IPS-18c (cell line): ENCODE measurements around the gene LRRK1.

Experiments used
- H3K4me3 ChIP-seq: 2 replicates; pipeline ENCODE4 v1.7.0; 2013; ENCODE audit warnings: low read depth, mild to moderate bottlenecking, low read length, moderate library complexity; ENCODE audit not compliant: insufficient read depth
- H3K9me3 ChIP-seq: one replicate; pipeline ENCODE4 v1.6.1; 2013; ENCODE audit warnings: mild to moderate bottlenecking, low read length, moderate library complexity; ENCODE audit not compliant: control insufficient read depth, insufficient read depth

The LRRK1 gene

DNA sequence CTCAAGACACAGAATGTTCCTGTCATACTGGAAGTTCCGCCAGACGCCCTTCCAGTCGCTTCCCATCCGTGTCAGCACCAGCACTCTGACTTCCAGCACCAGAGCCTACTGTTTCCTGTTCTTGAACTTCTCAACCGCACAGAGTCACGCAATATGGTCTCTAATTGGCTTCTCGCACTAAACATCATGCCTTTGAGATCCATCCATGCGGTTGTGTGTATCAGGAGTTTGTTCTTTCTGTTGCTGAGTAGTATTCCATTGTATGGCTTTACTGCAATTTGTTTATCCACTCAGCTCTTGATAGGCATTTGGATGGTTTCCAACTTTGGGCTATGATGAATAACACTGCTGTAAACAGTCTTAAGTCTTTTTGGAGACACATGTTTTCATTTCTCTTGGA, 112.1 kb downstream of the LRRK1 start:
- Histone ChIP-seq H3K4me3 (no peak overlapping the region), H3K9me3 (no peaks in the 10 kb centered on the region)

DNA sequence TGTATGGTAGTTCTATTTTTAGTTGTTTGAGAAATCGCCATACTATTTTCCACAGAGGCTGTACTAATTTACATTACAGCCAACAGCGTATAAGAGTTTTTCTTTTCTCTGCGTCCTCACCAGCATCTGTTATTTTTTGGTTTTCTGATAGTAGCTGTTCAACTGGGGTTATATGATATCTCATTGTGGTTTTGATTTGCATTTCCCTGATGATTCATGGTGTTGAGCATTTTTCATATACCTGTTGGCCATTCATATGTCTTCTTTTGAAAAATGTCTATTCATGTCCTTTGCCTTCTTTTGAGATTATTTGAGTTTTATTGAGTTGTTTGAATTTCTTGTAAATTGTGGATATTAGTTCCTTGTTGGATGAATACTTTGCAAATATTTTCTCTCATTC, 114.6 kb downstream of the LRRK1 start:
- H3K4me3 ChIP-seq, result no peak overlapping the region
- H3K9me3 ChIP-seq, result no peaks in the 10 kb centered on the region

DNA sequence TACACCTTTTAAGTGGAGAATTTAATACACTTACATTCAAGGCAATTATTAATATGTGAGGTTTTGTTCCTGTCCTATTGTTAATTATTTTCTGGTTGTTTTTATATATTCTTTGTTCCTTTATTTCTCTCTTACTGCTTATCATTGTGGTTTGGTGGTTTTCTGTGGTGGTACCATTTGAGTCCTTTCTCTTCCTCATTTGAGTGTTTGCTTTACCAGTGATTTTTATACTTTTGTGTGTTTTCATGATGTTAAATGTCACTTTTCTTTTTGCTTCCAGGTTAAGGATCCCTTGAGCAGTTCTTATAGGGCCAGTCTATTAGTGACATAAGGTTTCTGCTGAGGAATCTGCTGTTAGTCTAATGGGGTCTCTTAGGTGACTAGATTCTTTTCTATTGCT, 116.5 kb downstream of the LRRK1 start:
- H3K4me3 ChIP-seq, result no peak overlapping the region

DNA sequence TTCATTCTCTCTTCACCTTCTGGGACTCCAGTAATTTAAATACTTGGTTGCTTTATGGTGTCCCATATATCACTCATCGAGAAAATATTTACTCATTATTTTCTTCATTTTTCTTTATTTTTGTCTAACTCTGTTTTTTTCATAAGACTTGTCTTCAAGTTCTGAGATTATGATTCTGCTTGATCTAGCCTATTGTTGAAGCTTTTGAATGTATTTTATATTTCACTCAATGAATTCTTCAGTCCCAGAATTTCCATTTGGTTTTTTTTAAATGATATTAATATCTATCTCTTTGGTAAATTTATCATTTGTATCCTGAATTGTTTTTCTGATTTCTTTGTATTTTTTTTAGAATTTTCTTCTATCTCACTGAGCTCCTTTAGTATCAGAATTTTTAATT, 117.0 kb downstream of the LRRK1 start:
- Histone ChIP-seq H3K9me3 (no peaks in the 10 kb centered on the region), H3K4me3 (no peak overlapping the region)

More for the DNA sequence above, 116.5 kb downstream of the LRRK1 start:
- H3K9me3 ChIP-seq, result no peaks in the 10 kb centered on the region

DNA sequence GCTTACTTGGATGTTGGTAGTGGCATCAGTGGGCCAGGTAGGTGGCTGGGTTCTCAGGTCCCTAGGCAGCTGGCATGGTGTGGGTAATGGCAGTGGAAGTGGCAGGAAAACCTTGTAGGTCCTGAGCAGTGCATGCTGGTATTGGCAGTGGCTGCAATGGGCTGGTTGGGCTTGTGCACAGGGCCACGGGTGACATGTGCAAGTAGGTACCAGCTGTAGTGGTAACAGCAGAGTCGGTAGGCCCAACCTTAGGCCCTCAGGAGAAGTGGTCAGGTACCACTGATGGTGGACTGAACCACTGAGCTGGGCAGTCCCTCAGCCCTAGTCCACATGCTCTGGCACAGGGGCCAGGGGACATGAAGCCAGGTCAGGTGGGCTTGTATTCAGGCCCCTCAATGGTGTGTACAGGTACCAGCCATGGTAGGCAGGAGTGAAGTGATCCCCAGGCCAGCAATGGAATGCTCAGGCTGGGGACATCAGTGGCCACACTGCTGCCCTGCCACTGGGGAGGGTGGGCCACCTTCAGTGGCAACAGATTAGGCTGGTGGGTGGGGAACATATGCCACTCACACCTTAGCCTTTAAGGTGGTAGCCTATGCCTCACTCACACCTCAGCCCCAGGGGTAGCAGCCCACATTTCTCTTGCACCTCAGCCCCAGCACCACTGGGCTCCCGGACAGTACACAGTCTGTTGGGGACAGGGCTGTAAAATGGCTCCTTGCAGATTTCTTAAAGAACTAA, 118.1 kb downstream of the LRRK1 start:
- Histone ChIP-seq H3K9me3 (no peaks in the 10 kb centered on the region), H3K4me3 (no peak overlapping the region)

DNA sequence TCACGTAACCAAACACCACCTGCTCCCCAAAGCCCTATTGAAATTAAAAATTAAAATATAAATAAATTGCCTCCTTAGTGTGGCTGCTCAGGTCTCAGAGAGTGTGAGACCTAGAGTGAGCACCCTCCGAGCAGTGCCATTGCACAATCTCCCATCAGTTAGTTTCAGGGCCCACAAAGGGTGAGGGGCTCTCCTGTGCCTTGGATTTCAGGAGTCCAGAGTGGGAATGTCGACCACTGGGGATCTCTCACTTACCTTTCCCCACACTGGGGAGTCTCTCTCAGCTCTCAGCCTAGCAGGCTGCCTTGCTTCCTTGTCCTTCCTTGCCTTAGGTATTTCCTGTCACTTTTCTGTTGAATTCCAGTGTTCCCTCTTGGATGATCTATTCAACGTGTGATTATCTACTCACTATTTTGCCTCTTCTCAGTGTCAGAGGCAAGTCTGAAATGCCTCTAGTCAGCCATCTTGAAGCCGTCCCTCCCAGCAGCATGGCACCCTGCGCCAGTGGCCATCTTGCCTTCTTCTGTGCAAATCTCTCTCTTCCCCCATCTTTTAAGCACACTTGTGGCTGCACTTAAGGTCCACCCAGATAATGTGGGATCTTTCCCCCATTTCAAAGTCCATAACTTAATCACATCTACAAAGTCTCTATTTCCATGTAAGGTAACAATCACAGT, 119.3 kb downstream of the LRRK1 start:
- Histone ChIP-seq H3K9me3 (no peaks in the 10 kb centered on the region), H3K4me3 (no peak overlapping the region)

DNA sequence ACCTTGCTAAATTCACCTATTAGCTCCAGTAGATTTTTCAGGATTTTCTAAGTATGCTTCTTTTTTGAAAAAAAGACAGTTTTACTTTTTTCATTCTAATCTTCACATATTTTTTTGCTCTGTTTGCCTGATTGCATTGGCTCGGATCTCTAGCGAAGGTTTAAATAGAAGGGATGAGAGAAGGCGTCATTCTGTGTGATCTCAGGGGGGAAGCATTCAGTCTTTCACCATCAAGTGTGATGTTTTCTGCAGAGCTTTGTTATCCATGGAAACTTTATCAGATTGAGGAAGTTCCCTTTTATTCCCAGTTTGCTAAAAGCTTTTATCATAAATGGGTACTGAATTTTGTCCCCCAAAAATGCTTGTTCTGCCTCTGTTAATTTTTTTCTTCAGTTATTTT, 120.3 kb downstream of the LRRK1 start:
- H3K9me3 ChIP-seq, result no peaks in the 10 kb centered on the region
- H3K4me3 ChIP-seq, result no peak overlapping the region

DNA sequence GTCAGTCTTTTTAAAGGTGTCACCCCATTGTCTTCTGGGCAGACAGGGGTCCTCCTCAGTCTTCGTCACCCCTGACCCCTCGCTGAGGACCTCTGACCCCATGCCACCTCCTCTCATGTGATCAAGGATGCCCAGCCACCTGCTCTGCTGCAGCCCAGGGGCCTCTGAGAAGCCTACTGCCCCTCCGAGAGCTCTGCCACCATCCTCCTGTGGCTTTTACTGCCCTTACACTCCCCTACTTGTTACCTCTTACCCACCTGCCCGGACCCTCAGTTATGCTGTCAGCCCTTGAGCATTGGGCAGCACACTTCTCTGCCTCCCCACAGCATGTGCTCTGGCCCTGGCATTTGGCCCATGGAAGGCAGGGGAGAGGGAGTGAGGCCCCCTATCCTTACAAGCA, 123.2 kb downstream of the LRRK1 start:
- H3K9me3 ChIP-seq, result no peaks in the 10 kb centered on the region
- no peak overlapping the region for H3K4me3 ChIP-seq

DNA sequence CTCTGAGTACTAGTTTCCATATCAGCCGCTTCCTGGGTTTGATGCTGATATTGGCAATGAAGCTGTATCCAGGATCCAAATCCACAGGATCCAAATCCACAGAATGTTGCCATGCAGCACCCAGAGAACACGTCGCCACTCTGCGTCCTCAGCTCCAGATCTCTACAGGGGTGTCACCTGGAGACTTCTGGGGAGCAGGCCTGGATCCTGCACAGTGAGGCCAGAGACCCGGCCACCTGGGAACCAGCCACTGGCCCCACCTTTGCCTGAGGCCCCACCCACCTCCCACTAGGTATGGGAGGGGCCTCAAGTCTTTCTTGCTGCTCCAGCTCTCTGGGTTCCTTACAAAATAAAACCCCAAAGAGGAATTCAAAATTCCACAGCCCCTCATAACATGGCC, 123.9 kb downstream of the LRRK1 start:
- Histone ChIP-seq H3K9me3 (no peaks in the 10 kb centered on the region), H3K4me3 (no peak overlapping the region)

DNA sequence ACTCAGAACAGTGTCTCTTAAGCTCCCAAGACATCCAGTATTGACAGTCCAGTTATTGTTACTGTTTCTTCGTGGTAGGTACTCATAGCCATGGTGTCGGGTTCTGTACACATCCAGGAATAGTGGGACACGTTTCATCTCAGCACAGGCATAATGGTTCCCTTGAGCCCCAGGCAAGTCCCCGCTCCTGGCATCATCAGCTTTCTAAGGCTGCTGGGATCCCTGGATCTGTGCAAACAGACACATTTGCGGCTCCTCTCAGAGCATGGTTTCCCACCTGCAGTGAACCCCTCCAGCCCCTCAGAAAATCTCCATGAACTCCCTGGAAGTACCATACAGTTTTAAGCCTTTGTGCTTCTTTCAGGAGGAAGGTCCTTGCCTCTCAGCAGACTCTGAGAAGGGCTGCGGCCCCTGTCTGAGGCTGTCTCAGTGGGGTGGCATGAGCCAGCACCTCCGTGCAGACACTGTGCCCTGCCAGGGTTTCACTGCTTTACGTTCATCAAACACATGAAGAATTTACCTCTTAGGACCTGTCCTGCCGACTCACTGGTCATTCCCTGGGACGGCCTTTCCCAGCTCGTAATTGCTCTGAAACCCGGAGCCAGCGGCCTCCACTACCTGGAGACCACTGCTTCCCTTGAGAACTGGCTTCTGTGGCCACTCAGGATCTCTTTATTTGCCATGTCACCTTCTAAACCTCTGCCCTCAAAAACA, 124.9 kb downstream of the LRRK1 start:
- Histone ChIP-seq H3K4me3 (no peak overlapping the region), H3K9me3 (no peaks in the 10 kb centered on the region)

DNA sequence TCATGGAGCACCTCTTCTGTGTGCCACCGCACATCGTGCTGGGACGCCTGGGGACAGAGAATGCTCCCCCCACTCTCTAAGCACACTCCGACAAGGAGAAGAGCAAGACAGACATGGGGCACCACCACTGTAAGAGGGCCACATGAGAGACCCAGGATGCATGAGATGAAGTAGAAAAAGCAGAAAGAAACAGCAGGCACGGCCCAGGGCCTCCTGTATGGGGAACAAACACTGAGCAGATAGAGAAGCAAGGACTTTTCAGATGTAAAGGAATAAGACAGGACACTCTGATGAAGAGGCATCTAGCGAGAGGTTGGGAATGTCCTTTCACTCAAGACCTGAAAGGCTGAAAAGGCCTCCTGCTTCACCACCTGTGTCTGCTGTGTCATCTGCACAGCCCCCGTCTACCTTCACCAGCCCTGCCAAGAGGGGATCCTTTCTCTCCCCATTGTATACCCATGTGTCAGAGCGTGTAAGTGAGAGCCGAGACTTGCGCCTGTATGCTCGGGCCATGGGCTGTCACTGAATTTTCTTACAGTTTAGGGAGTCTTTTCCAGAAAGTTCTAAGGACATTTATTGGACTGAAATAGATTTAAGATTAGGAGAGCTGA, 125.6 kb downstream of the LRRK1 start:
- Histone ChIP-seq H3K4me3 (no peak overlapping the region), H3K9me3 (no peaks in the 10 kb centered on the region)

DNA sequence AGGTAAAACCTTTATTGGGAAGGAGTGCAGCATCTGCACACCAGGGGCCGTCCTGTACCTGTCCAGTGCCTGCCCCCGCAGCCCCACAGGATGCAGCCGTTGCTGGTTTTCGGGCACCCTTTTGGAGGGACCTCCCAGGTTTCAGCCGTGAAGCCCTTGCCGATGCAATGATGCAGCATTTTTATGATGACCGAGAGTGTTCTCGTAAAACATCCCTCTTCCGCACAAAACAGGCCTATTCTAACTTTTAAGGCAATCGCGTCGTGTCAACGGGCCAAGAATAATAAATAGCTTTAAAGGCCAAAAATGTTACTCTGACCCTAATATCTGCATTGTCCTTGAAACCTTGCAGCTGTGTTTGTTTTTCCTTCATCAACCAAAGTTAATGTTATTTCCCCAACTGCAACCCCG, 126.1 kb downstream of the LRRK1 start:
- H3K9me3 ChIP-seq, result no peaks in the 10 kb centered on the region
- H3K4me3 ChIP-seq, result no peak overlapping the region

DNA sequence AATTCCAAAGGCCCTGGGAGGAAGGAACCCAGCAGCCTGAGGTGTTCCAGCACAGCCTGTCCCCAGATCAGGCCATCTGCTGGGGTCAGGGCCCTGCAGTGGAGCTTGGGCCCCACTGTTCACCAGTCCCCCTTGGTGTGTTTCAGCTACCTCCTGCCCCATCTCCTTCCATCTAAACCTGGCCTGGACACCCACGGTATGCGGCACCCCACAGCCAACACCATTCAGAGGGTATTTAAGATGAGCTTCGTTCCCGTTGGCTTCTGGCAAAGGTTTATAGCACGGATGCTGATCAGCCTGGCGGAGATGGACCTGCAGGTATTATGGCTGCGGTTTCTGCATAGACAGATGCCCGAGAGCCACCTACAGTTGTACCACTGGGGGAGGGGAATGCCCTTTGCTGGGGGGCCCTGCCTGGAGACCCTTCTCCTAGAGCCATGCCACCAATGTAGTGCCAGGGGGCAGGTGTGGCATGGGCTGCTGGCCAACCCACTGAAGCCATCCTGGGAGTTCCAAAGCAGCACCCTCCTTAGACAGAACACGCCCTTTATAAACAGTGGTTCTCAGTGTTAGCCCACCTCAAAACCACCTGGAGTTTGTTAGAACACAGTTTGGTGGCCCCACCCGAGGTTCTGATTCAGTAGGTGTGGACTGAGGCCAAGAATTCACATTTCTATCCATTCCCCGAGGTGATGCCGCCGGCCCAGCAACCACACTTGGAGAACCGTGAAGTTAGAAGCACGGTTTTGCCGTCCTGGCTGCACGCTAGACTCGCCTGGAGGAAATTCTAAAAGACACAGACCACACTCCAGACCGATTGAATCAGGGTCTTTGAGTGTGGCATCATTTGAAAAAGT, 126.9 kb downstream of the LRRK1 start:
- Histone ChIP-seq H3K4me3 (no peak overlapping the region), H3K9me3 (no peaks in the 10 kb centered on the region)

DNA sequence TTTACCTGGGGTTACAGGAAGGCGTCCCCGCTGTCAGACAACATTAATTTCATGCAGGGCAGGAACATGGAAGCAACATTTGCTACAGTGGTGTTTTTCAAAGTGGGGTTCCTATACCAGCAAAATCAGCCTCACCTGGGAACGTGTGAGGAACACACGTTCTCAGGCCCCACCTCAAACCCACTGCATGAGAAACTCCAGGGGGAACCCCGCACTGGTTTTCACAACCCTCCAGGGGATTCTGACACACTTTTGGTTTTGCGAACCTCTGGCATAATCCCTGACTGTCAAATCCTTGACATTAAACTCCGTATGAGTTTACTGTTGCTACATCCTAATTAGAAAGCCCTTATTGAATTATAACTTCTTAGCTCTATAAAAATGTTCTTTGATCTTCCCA, 127.7 kb downstream of the LRRK1 start:
- Histone ChIP-seq H3K4me3 (peak overlapping the region; percentile 6; the same call in 1 of the 2 replicates), H3K9me3 (no peaks in the 10 kb centered on the region)

DNA sequence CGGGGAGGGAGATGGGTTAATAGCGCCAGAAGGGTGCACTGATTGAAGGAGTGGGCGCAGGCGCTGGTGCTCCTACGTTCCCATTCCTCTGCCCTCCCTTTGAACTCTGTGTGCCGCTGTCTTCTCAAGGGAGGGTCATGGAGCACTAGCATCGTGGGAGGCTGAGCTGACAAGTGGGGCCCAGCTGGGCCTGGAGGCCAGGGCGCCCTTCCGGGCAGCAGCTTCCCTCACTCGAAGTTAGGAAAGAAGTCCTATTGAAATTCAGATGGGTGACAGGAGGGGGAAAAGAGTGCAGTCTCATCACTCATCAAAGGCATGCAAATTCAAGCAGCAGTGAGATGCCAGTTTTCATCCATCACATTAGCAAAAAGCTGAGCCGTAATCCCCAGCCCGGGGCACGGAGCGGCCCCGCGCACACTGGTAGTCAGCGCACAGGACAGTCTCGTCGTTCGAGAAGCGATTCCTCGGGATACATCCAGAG, 128.2 kb downstream of the LRRK1 start:
- H3K9me3 ChIP-seq, result no peaks in the 10 kb centered on the region
- H3K4me3 ChIP-seq, result peak overlapping the region; percentile 31

DNA sequence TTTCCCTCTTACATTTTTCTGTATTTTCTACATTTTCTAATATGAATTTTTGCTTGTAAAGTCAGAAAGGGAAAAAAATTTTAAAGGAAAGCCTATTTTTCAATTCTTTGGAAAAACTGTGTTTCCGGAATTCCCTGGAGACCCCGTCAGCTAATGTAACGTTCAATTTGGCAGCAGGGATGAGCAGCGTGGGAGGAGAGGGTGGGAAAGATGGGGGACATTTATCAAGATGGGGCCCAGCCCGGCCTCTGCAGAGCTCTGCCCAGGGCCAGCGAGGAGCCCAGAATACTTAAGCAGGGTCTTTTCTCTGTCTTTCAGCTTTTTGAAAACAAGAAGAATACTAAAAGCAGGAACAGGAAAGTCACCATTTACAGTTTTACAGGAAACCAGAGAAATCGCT, 129.0 kb downstream of the LRRK1 start:
- Histone ChIP-seq H3K9me3 (no peaks in the 10 kb centered on the region), H3K4me3 (no peak overlapping the region)

DNA sequence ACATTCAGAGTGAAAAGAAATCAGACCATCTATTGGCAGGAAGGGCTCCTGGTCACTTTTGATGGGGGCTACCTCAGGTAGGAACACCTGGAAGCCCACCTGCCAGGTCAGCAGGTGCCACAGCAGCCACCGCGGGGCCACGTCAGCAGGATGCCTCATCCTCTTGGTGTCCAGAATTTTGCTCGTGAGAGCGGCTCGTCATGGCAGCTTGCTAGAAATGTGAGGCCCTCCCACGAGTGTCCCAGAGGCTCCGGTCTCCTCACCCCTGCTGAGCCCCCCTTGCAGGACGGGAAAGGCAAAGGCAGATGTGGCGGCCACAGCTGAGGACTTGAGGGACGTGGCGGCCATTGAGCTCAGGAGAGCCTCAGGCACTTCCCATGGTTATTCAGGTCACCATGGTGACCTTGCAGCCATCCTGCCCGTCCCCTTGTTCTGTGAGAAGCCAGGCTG, 129.4 kb downstream of the LRRK1 start:
- Histone ChIP-seq H3K9me3 (no peaks in the 10 kb centered on the region), H3K4me3 (no peak overlapping the region)
